ENCODE data around the gene ETF1.

DNA sequence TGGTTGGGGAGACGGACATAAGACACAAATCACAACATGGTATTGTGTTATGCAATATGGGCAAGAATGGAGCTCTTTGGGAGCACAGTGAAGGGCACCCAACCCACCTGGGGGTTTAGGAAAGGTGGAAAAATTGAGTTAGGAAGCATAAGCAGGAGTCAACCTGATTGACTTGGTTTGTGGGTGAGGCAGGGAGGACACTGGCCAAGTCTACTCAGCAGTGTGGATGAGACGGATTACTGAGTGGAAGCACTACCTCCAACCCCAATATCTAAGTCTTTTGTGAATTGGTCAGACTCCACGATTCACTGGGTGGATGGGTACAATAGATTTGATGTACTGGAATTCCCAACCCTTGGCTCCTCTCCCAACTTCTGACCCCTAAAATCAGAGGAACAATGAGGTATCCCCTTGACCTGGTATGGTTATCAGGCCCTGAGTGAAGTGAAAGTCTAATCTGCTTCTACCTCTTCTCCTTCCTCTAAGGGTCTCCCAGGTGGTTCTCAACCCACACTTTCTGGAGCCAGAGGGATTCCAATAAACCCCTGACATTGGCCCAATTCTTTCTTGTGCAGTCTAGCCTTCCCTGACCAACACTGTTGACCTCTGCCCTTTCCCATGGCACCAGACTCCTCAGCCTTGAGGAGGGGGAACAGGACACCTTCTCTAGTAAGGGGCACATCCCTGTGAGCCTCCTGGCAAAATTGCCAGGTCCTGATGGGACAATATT, 72.5 kb downstream of the ETF1 start:
- no peak for TF ChIP-seq TAF1 (IDR thresholded peaks at IDR 0.05; ENCODE audit: low read depth)
- TF ChIP-seq, protein P1, sequence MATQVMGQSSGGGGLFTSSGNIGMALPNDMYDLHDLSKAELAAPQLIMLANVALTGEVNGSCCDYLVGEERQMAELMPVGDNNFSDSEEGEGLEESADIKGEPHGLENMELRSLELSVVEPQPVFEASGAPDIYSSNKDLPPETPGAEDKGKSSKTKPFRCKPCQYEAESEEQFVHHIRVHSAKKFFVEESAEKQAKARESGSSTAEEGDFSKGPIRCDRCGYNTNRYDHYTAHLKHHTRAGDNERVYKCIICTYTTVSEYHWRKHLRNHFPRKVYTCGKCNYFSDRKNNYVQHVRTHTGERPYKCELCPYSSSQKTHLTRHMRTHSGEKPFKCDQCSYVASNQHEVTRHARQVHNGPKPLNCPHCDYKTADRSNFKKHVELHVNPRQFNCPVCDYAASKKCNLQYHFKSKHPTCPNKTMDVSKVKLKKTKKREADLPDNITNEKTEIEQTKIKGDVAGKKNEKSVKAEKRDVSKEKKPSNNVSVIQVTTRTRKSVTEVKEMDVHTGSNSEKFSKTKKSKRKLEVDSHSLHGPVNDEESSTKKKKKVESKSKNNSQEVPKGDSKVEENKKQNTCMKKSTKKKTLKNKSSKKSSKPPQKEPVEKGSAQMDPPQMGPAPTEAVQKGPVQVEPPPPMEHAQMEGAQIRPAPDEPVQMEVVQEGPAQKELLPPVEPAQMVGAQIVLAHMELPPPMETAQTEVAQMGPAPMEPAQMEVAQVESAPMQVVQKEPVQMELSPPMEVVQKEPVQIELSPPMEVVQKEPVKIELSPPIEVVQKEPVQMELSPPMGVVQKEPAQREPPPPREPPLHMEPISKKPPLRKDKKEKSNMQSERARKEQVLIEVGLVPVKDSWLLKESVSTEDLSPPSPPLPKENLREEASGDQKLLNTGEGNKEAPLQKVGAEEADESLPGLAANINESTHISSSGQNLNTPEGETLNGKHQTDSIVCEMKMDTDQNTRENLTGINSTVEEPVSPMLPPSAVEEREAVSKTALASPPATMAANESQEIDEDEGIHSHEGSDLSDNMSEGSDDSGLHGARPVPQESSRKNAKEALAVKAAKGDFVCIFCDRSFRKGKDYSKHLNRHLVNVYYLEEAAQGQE (IDR thresholded peaks at IDR 0.05; ENCODE audit: low read depth): no peak
- TF ChIP-seq YY1 (IDR thresholded peaks at IDR 0.05; ENCODE audit: low read depth): no peak
- TF ChIP-seq CEBPB (IDR thresholded peaks at IDR 0.05): no peak
- TF ChIP-seq, protein P2, sequence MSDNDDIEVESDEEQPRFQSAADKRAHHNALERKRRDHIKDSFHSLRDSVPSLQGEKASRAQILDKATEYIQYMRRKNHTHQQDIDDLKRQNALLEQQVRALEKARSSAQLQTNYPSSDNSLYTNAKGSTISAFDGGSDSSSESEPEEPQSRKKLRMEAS (IDR thresholded peaks at IDR 0.05): no peak
